ENCODE results near the gene PRAF2.

PRAF2 gene

GRCh38 chrX:49041744-49042580, 31.8 kb downstream of the PRAF2 start:
- no peak for DNase-seq

GRCh38 chrX:49040376-49040955, 33.3 kb downstream of the PRAF2 start:
- DNase-seq, result no peak

GRCh38 chrX:49039598-49040375, 34.0 kb downstream of the PRAF2 start:
- peak; percentile 47 for DNase-seq

- DNase-seq, result no peak
These were observed 35.8 kb downstream of the PRAF2 start for GRCh38 chrX:49037883-49038475.

- no peak for DNase-seq
These were observed 43.5 kb downstream of the PRAF2 start for GRCh38 chrX:49030283-49030682.

GRCh38 chrX:49029876-49030275, 43.9 kb downstream of the PRAF2 start:
- DNase-seq, result no peak

All from KG1 (cell line).